ENCODE measurements around the gene RBM20. TPM values are rescaled to one million over a fixed set of nuclear protein-coding genes. Genes with fewer than 3 reads are reported as not detected.

Gene RBM20
- total RNA-seq, 2 donors from 2014 or later = 0.06 to 0.20 TPM

GRCh38 chr10:110853921-110854605, 209.9 kb downstream of the RBM20 start:
- Mint-ChIP-seq H3K36me3 (peaks cover 9 to 14% of the 10 kb centered on the region in 2 donors), H3K27ac (no peak overlapping the region), H3K9me3 (peaks cover 0 to 5% of the 10 kb centered on the region in 2 donors)
- no peak for ATAC-seq
- DNase-seq (ENCODE audit: low spot score in 2 of 2) = no peak

- no peak for DNase-seq (ENCODE audit: low spot score in 2 of 2)
Observed at GRCh38 chr10:110857265-110858171, 213.4 kb downstream of the RBM20 start.

GRCh38 chr10:110858297-110858934, 214.3 kb downstream of the RBM20 start:
- Mint-ChIP-seq H3K36me3 (peaks cover 17 to 27% of the 10 kb centered on the region in 2 donors), H3K9me3 (peaks cover 0 to 16% of the 10 kb centered on the region in 2 donors)
- no peak for ATAC-seq

More at GRCh38 chr10:110857265-110858171, 213.4 kb downstream of the RBM20 start:
- Mint-ChIP-seq H3K36me3 (peaks cover 17 to 26% of the 10 kb centered on the region in 2 donors), H3K27ac (peak overlapping the region in 1 of 2 donors; percentile 70), H3K9me3 (peaks cover 0 to 10% of the 10 kb centered on the region in 2 donors)
- peak; percentile 45 to 50 for ATAC-seq

GRCh38 chr10:110859206-110859972, 215.3 kb downstream of the RBM20 start:
- Mint-ChIP-seq H3K9me3 (peaks cover 0 to 19% of the 10 kb centered on the region in 2 donors), H3K36me3 (peaks cover 17 to 34% of the 10 kb centered on the region in 2 donors), H3K27ac (peak overlapping the region; percentile 2 to 98)
- DNase-seq (ENCODE audit: low spot score in 2 of 2) = no peak
- no peak for ATAC-seq

More at GRCh38 chr10:110858297-110858934, 214.3 kb downstream of the RBM20 start:
- no peak for DNase-seq (ENCODE audit: low spot score in 2 of 2)
- H3K27ac Mint-ChIP-seq = peak overlapping the region; percentile 65 to 70

GRCh38 chr10:110859973-110860376, 215.8 kb downstream of the RBM20 start:
- H3K9me3 Mint-ChIP-seq = peaks cover 0 to 19% of the 10 kb centered on the region in 2 donors
- no peak for DNase-seq (ENCODE audit: low spot score in 2 of 2)
- no peak for ATAC-seq
- peak overlapping the region; percentile 2 to 98 for H3K27ac Mint-ChIP-seq
- H3K36me3 Mint-ChIP-seq = peaks cover 22 to 34% of the 10 kb centered on the region in 2 donors

GRCh38 chr10:110860576-110861241, 216.6 kb downstream of the RBM20 start:
- ATAC-seq (peak; percentile 52 to 66), DNase-seq (ENCODE audit: low spot score in 2 of 2) (no peak)
- Mint-ChIP-seq H3K36me3 (peaks cover 22 to 31% of the 10 kb centered on the region in 2 donors), H3K9me3 (peaks cover 0 to 19% of the 10 kb centered on the region in 2 donors), H3K27ac (peak overlapping the region; percentile 95 to 98)

- Mint-ChIP-seq H3K36me3 (peaks cover 22 to 26% of the 10 kb centered on the region in 2 donors), H3K27ac (peak overlapping the region in 1 of 2 donors; percentile 98)
- no peak for ATAC-seq
Observed at GRCh38 chr10:110861476-110861875, 217.3 kb downstream of the RBM20 start.

GRCh38 chr10:110861930-110862649, 218.0 kb downstream of the RBM20 start:
- no peak for ATAC-seq
- peak overlapping the region in 1 of 2 donors; percentile 96 for H3K27ac Mint-ChIP-seq
- DNase-seq (ENCODE audit: low spot score in 2 of 2) = no peak
- peaks cover 0 to 19% of the 10 kb centered on the region in 2 donors for H3K9me3 Mint-ChIP-seq
- H3K36me3 Mint-ChIP-seq = peaks cover 22 to 26% of the 10 kb centered on the region in 2 donors

More at GRCh38 chr10:110861476-110861875, 217.3 kb downstream of the RBM20 start:
- H3K9me3 Mint-ChIP-seq = peaks cover 0 to 19% of the 10 kb centered on the region in 2 donors
- DNase-seq (ENCODE audit: low spot score in 2 of 2) = no peak

- ATAC-seq (no peak), DNase-seq (ENCODE audit: low spot score in 2 of 2) (no peak)
- peaks cover 14 to 22% of the 10 kb centered on the region in 2 donors for H3K36me3 Mint-ChIP-seq
- H3K27ac Mint-ChIP-seq = peak overlapping the region in 1 of 2 donors; percentile 96
- peaks cover 0 to 19% of the 10 kb centered on the region in 2 donors for H3K9me3 Mint-ChIP-seq
Observed at GRCh38 chr10:110862961-110863360, 218.8 kb downstream of the RBM20 start.

GRCh38 chr10:110863361-110863760, 219.2 kb downstream of the RBM20 start:
- peaks cover 13 to 20% of the 10 kb centered on the region in 2 donors for H3K36me3 Mint-ChIP-seq
- DNase-seq (ENCODE audit: low spot score in 2 of 2) = no peak

GRCh38 chr10:110863956-110864355, 219.8 kb downstream of the RBM20 start:
- Mint-ChIP-seq H3K9me3 (peaks cover 0 to 14% of the 10 kb centered on the region in 2 donors), H3K27ac (peak overlapping the region; percentile 81 to 96), H3K36me3 (peaks cover 13 to 20% of the 10 kb centered on the region in 2 donors)
- ATAC-seq (no peak), DNase-seq (ENCODE audit: low spot score in 2 of 2) (no peak)

More at GRCh38 chr10:110863361-110863760, 219.2 kb downstream of the RBM20 start:
- Mint-ChIP-seq H3K9me3 (peaks cover 0 to 16% of the 10 kb centered on the region in 2 donors), H3K27ac (peak overlapping the region in 1 of 2 donors; percentile 96)
- ATAC-seq = no peak

GRCh38 chr10:110864662-110865140, 220.6 kb downstream of the RBM20 start:
- ATAC-seq (peak; percentile 71 to 84), DNase-seq (ENCODE audit: low spot score in 2 of 2) (peak in 1 of 2 donors; percentile 45)
- Mint-ChIP-seq H3K9me3 (peaks cover 0 to 19% of the 10 kb centered on the region in 2 donors), H3K27ac (peak overlapping the region; percentile 96 to 98), H3K36me3 (peaks cover 20% of the 10 kb centered on the region in 2 donors)

GRCh38 chr10:110865186-110865808, 221.2 kb downstream of the RBM20 start:
- Mint-ChIP-seq H3K36me3 (peaks cover 20 to 25% of the 10 kb centered on the region in 2 donors), H3K9me3 (peaks cover 0 to 15% of the 10 kb centered on the region in 2 donors), H3K27ac (peak overlapping the region; percentile 96 to 98)
- DNase-seq (ENCODE audit: low spot score in 2 of 2) (no peak), ATAC-seq (no peak)

Measured in activated naive CD4-positive, alpha-beta T cell treated with anti-CD3 and anti-CD28 coated beads, Interleukin-2, amount 50 U/mL, for 72 hours (primary cell).